NCI-H460 (cell line): Measurements from ENCODE around the gene WSCD1. TPM values are rescaled to one million over a fixed set of nuclear protein-coding genes. Genes with fewer than 3 reads are reported as not detected.

ENCODE experiments used
- DNase-seq: peaks from one replicate; pipeline ENCODE4 v3.0.0-alpha.2; 2016; ENCODE audit warnings: low read depth; ENCODE audit errors: extremely low read depth
- polyA plus RNA-seq: library from polyadenylated mRNA; depleted of rRNA; stranded (reverse); fragments of >200 nt; gene quantifications from 2 replicates; pipeline ENCODE4 v1.2.3, GENCODE V29; 2014; cell fraction: nucleus; rRNA removed
- total RNA-seq: library from RNA; depleted of rRNA; stranded (reverse); fragments of >200 nt; shearing (Covaris generic); gene quantifications from 2 replicates; pipeline ENCODE4 v1.2.3, GENCODE V29; 2014; rRNA removed

The WSCD1 gene
- 2.5 and 3.1 TPM in 2 replicates for total RNA-seq
- 3.3 and 4.8 TPM in 2 replicates for polyA plus RNA-seq

DNA sequence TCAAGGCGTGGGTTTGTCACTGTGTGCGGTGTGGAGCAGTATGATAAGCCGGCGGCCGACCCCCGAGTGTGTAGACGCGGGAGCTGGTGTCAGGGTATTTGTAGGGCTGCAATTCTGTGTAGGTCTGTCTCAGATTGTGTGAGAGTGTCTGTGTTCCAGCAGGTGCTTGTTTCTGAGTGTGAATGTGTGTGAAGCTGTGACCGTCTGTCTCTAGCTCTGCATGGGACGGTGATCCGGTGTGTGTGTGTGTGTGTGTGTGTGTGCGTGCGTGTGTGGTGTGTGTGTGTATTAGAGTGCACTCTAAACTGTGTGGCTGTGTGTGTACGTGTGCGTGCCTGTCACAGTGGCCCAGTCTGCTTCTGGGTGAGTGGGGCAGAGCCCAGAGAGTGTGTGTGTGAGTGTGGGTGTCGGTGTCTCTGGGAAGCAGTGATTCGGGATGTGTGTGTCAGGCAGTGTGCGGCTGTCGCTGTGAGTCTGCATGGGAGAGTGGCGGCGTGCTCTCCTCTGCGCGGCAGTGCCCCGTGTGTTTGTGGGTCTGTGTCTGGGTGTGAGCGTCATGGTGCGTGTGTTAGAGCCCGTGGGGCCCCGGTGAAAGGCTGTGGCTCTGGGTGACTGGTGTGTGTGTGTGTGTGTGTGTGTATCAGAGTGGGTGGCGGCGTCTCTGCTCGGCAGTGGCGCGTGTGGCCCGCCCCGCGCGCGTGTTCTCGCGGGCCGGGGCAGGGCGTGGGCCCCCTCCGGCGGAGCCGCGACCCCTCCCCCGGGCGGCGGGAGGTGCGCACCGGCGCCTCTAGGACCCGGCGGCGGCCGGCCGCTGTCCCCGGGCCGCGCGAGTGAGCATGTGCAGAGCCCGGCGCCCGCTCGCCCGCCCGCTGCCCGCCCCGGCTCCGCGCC is at the start of gene WSCD1:
TSS of gene WSCD1 (plus strand) at position 841 of the 891 bp plus-strand sequence. CDS start 10,280 bp downstream, outside the sequence.
- no peak for DNase-seq

GRCh38 chr17:6021011-6021400 is 49.2 kb upstream of the WSCD1 start:
- DNase-seq = no peak

DNA sequence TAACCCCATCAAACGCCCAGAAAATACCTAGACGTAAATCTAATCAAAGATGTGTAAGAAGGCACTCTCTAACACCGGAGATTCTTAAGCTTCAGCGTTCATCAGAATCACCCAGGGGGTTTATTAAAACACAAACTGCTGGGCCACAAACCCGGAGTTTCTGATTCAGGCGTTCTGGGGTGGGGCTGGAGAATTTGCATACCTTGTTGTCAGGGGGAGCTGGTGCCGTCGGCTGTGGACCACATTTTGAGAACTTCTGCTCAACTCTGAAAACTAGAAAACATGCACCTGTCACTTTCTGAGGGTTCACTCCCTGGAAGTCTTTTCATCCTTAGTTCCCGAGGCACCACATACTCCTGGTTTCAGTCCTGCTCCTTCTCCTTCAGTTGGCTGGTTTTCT is 48.6 kb upstream of the WSCD1 start:
- no peak for DNase-seq

- no peak for DNase-seq
Measured at GRCh38 chr17:6023036-6023831, 46.9 kb upstream of the WSCD1 start.

GRCh38 chr17:6024576-6024975 is 45.6 kb upstream of the WSCD1 start:
- DNase-seq = no peak

- no peak for DNase-seq
Measured at GRCh38 chr17:6027342-6028024, 42.7 kb upstream of the WSCD1 start.

- DNase-seq = no peak
Measured at GRCh38 chr17:6028294-6028693, 41.9 kb upstream of the WSCD1 start.

- no peak for DNase-seq
Measured at GRCh38 chr17:6035801-6036394, 34.3 kb upstream of the WSCD1 start.

GRCh38 chr17:6040504-6040903 is 29.7 kb upstream of the WSCD1 start:
- DNase-seq = no peak

DNA sequence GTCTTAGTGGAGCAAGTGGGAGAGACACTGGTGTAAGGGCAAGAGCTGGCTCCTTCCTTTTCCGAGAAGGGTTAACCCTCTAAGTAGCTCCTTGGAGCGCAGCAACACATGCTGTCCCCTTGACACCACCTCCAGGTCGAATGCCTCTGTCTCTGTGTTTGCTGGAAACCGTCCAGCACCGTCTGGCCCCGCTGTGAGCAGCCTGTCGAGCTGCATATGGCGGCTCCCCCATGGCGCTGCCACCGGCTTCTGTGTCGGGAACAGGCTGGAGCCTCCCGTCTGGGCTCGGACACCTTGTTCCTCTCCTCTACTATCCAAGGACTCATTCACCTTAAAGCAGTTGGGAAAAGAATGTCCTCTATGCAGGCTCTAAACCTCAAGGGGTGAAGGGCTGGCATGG is 28.9 kb upstream of the WSCD1 start:
- DNase-seq = no peak

DNA sequence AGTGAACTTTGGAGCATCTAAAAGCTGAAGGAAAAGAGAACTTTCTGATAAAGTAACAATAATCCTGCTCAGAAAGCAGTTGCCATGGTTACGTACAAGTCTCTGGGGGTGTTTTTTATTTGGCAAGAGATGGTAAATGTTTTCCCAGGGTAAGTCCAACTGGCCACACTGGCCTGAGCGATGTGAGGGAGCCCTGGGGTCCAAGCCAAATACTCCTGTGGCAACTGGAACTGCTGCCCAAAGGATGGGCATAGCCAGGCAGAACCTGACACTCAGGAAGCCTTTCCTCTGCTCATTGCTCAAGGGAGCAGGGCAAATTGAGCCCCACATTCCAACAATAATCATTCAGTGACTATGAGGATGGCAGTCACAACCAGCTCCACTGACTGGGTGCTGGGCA is 26.8 kb upstream of the WSCD1 start:
- no peak for DNase-seq

DNA sequence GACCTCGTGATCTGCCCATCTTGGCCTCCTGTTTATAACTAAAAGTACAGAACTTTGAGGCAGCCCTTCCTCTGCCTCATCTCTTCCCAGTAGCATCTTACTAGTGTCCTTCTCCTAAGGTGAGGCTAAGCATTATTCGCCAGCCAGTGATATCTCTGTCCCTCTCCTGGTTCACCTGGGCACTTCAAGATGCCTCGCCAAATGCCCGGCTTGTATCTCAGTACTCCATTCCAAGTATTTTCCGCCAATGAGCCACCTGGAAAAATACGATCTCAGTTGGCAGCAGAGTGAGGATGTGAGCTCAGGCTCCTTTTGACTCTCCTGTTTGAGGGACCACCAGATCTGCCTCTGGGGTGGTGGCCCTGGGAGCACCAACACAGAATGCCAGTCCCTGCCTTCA is 25.9 kb upstream of the WSCD1 start:
- no peak for DNase-seq

DNA sequence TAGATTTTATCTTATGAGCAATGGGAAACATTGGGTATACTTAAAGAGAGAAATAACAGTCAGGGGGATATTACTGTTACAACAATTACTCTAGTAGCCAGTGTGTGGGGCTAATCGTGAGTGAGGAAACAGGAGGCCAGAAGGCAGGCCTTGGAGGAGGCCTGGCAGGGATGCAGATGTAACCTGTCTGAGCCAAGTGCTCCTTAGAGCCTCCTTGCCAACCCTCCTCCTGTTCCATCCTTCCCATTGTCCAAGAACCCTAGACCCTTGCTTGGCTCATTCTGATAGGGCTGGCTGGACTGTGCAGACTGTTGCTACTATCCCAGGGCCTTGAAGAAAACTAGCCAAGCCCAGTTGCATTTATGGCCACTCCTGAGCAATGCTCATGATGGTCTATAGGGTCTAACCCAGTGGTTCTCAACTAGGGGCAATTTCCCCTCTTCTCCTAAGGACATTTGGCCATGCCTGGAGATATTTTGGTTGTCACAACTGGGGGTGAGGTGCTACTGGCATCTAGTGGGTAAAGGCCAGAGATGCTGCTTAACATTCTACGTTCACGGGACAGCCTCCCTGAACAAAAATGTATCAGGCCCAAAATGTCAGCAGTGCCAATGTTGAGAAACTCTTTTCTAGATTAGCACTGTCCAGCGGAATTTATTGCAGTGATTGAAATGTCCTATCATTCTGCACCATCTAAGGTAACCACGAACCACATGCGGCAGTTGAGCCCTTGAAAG is 24.4 kb upstream of the WSCD1 start:
- DNase-seq = no peak

- no peak for DNase-seq
Measured at GRCh38 chr17:6046431-6046830, 23.7 kb upstream of the WSCD1 start.

GRCh38 chr17:6046931-6047330 is 23.2 kb upstream of the WSCD1 start:
- no peak for DNase-seq

GRCh38 chr17:6047966-6048365 is 22.2 kb upstream of the WSCD1 start:
- no peak for DNase-seq

- no peak for DNase-seq
Measured at GRCh38 chr17:6048486-6048885, 21.7 kb upstream of the WSCD1 start.

- no peak for DNase-seq
Measured at GRCh38 chr17:6052926-6053325, 17.3 kb upstream of the WSCD1 start.

- no peak for DNase-seq
Measured at GRCh38 chr17:6054372-6054771, 15.8 kb upstream of the WSCD1 start.

DNA sequence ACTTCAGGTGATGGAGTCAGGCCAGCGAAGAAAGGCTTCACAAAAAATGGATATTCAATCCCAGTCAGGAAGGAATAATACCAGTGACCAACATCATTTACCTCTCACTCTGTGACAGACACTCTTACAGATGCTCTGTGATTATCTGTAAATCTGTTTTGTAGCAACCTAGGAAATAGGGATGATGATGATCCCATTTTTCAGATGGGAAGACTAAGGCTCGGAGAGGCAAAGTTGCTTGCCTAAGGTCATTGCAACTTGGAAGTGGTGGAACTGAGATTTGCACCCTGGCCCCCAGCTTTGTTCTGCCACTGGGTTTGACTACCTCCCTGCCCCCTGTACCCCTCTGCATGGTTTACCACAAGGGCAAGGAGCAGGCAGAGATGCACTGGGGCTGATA is 14.1 kb upstream of the WSCD1 start:
- DNase-seq = no peak
